ENCODE results near the gene AGAP4. TPM values are rescaled to one million over a fixed set of nuclear protein-coding genes. Genes with fewer than 3 reads are reported as not detected.

Gene AGAP4
- total RNA-seq, result 2.3 and 2.9 TPM in 2 replicates

GRCh38 chr10:45847400-45847799, at the start of gene AGAP4:
TSS of gene AGAP4 (minus strand) at chr10:45847500. CDS start at chr10:45847347, 153 bp downstream.

Other genes with a start within 250 kb of the AGAP4 start
- gene ZFAND4, start 174.7 kb downstream of the AGAP4 start, total RNA-seq, result 6.8 and 12.5 TPM in 2 replicates
- 24.8 and 27.0 TPM in 2 replicates for gene WASHC2C, start 120.2 kb downstream of the AGAP4 start, total RNA-seq
- 108 and 130 TPM in 2 replicates for gene TIMM23, start 125.0 kb upstream of the AGAP4 start, total RNA-seq
- 198 and 204 TPM in 2 replicates for gene NCOA4, start 183.1 kb upstream of the AGAP4 start, total RNA-seq
- not detected in 2 replicates for gene MSMB, start 198.8 kb upstream of the AGAP4 start, total RNA-seq